A549 (cell line): ENCODE data around the gene CCDC136.

Experiments used
- CHD4 ChIP-seq: fragments of 200-600 bp; sonication (generic); IDR thresholded peaks from 2 replicates; pipeline ENCODE4 v1.6.1; 2016; ENCODE audit warnings: antibody characterized with exemption, mild to moderate bottlenecking, borderline replicate concordance
- CTCF ChIP-seq: fragments of >200 bp; sonication (Bioruptor Twin); formaldehyde crosslinking; IDR thresholded peaks from 3 replicates; pipeline ENCODE4 v1.5.1; 2016
- FOSL2 ChIP-seq, 2 experiments: fragments of 450-650 bp in 1 of 2; fragments of >200 bp in 1 of 2; sonication (Bioruptor Twin) in 1 of 2; formaldehyde crosslinking; IDR thresholded peaks; 2 replicates each; pipeline versions ENCODE4 v1.5.0 to v1.6.1; 2016 to 2020; ENCODE audit warnings: mild to moderate bottlenecking in 1 of 2, moderate library complexity in 1 of 2
- MAFK ChIP-seq: fragments of 450-650 bp; IDR thresholded peaks from 2 replicates; pipeline ENCODE4 v1.6.1; 2014; ENCODE audit not compliant: partially characterized antibody
- PBX3 ChIP-seq: IDR thresholded peaks from 2 replicates; pipeline ENCODE4 v1.6.1; 2012
- TP53 ChIP-seq: fragments of 250-450 bp; sonication (Bioruptor Pico); IDR thresholded peaks from 2 replicates; pipeline ENCODE4 v1.5.0; 2021; ENCODE audit warnings: mild to moderate bottlenecking, moderate library complexity
- USF2 ChIP-seq: fragments of 450-650 bp; IDR thresholded peaks from 2 replicates; pipeline ENCODE4 v1.6.1; 2014; ENCODE audit warnings: antibody characterized with exemption

DNA sequence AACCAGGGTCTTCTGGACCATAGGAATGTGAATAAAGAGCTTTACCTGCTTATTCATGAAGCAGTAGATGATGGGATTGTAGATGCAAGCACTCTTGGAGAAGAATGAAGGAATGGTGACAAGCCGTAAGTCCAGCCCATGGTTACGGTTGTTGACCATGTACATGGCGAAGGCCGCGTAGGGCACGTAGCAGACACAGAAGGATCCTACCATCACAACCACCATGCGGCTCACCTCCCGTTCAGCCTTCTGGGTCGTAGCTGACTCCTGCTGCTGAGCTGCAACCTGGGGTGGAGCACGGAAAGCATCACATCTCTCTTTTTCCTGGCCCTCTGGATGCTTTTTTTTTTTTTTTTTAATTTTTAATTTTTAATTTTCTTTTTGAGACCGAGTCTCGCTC is 18.2 kb upstream of the CCDC136 start:
- TF ChIP-seq USF2, result no peak
- TF ChIP-seq CHD4, result no peak
- TF ChIP-seq TP53 (CRISPR knock-in tag), result no peak
- no peak for TF ChIP-seq MAFK
- no peak for TF ChIP-seq FOSL2 (IDR thresholded peaks at IDR 0.05)
- TF ChIP-seq FOSL2 (CRISPR knock-in tag; IDR thresholded peaks at IDR 0.05), result no peak
- TF ChIP-seq CTCF, result no peak
- no peak for TF ChIP-seq PBX3
